ENCODE measurements around the gene ADGRB2.

ADGRB2 gene

DNA sequence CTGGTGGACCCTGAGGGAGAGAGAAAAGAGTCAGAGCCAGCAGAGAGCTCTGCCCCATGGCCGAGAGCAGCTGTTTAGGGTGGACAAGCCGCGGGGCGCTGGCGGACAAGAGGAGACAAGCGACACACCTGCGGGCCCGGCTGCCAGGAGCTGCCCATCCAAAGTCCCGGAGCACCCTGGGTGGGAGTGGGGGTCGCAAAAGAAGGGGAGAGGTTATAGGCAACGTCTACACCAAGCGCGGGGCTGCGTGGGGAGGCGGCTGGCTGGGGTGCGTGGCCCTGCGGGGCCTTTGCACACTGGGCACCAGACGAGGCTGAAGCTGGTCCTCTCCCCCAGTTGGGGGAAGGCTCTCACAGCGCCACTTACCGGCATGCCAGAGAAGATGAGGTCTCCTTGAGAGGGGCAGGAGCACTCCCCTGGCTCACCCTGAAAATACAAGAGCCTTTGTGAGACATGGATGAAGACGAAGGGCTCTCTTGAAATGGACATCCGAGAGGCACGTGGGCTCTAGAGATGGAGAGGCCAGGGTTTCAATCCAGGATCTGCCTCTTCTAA is 84.4 kb downstream of the ADGRB2 start:
- no peak for DNase-seq
- intact Hi-C loops (cut with DNase I): no loop called here

DNA sequence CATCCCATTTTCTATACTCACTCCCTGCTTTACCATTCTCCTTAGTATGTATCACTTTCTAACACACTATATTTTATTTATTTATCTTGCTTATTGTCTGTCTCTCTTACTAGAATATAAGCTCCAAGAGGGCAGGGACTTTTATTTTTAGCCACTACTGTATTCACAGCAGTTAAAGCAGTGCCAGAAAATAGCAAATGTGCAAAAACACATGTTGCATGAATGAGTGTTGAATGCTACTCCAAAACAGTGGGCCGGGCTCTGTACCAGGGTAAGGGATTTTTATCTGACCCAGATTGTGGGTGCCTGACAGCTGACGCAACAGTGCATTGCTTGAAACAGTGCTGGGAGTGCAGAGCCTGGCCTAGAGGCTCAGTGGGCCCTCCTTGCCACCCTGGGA is 85.0 kb downstream of the ADGRB2 start:
- intact Hi-C loops (cut with DNase I): no loop called here
- DNase-seq: no peak

DNA sequence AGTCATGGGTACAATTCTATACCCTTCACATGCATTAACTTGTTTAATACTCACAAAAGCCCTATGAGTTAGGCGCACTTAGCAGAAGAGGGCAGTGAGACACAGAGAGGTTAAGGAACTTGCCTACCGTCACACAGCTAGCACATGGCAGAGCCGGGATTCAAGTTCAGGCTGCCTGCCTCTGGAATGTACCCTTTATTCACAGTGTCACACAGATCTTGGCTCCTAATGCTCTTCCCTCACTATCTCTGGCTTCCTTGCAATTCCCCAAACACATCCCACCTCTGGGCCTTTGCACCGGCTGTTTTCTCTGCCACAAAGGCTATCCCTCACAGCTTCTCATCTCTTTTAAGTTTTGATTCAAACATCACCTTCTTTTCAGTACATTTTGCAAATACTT is 85.5 kb downstream of the ADGRB2 start:
- no peak for DNase-seq
- intact Hi-C loops (cut with DNase I): no loop called here

DNA sequence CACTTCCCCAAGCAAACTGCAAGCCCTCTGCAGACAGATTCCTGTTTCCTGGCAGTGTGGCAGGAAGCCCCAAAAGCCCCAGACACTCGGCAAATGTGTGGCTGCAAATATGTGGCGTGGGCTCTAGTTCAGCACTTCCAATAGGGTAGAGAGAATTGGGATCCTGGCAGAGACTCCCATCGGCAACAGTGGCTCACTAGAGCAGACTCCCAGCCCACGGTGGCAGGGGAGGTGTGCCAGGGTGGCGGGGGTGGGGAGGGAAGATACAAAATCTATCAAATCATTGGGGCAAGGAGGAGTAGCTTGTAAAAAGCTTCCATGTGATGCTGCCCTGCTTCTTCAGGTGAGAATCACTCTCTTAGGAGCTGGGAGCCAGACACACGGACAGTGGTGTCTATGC is 86.2 kb downstream of the ADGRB2 start:
- peak in 23 of 42 donors; percentile 25 to 66 (median 44) for DNase-seq
- intact Hi-C loops (cut with DNase I): no loop called here

DNA sequence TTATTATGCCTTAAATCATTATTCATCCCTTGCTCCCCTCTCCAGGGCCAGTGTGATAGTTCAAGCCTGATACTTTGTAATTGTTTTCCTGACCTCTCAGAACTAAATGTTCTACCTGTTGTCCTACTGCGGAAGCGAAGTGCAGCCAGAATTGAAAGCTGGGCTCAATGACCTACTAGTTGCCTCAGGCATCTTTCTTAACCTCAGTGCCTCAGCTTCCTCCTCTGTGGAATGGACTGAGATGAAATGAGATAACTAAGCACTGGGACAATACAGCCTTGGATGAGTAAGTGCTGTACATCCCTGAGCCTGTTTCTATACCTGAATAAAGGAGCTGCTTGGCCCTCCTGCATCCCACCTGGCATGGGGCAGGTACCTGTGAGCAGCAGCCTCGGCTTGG is 86.7 kb downstream of the ADGRB2 start:
- intact Hi-C loops (cut with DNase I): no loop called here

More for the DNA sequence above, 86.7 kb downstream of the ADGRB2 start:
- no peak for DNase-seq

Data from head of caudate nucleus (tissue), 42 donors.